Measurements from ENCODE around the gene WAC. TPM values are rescaled to one million over a fixed set of nuclear protein-coding genes. Genes with fewer than 3 reads are reported as not detected.

WAC gene
- total RNA-seq, 2 experiments from 2014 or later = 111 to 121 TPM

GRCh38 chr10:28595613-28596012 lies 62.7 kb downstream of the WAC start:
- Histone ChIP-seq H3K79me2 (ENCODE audit: insufficient read depth, low read depth, low read length) (peaks cover 99% of the 10 kb centered on the region), H2AFZ (ENCODE audit: low read length) (no peak overlapping the region), H3K9me3 (ENCODE audit: low read length) (no peaks in the 10 kb centered on the region), H3K9me2 (ENCODE audit: insufficient read depth, low read length) (no peaks in the 10 kb centered on the region), H4K20me1 (ENCODE audit: insufficient read depth, low read length) (peaks cover 25% of the 10 kb centered on the region), H3K4me2 (ENCODE audit: low read length) (no peak overlapping the region), H3K36me3 (ENCODE audit: insufficient read depth, low read length) (peaks cover 100% of the 10 kb centered on the region), H3K4me3 (ENCODE audit: low read depth, low read length, poor library complexity, severe bottlenecking) (no peak overlapping the region), H3K4me1 (ENCODE audit: insufficient read depth, low read length, poor library complexity, severe bottlenecking) (no peaks in the 10 kb centered on the region), H3K27ac (ENCODE audit: low read depth, low read length, poor library complexity, severe bottlenecking) (no peak overlapping the region)
- BruUV-seq (replicated peaks) = no TSS peak
- DNase-seq (ENCODE audit: low spot score) = no peak
- POLR2A ChIA-PET = no interaction called here
- CTCF ChIA-PET (ENCODE audit: unreplicated experiment) = no interaction called here
- intact Hi-C loops (cut with micrococcal nuclease; ENCODE audit: unreplicated experiment) = no loop called here
- no peak for TF ChIP-seq EZH2phosphoT487 (IDR thresholded peaks at IDR 0.05; ENCODE audit: borderline replicate concordance, low read depth, low read length)
- no peak for TF ChIP-seq CTCF (conservative IDR thresholded peaks at IDR 0.05; ENCODE audit: low read length)

- CTCF ChIA-PET (ENCODE audit: unreplicated experiment) = no interaction called here
- intact Hi-C loops (cut with micrococcal nuclease; ENCODE audit: unreplicated experiment) = no loop called here
- Histone ChIP-seq H3K4me3 (ENCODE audit: low read depth, low read length, poor library complexity, severe bottlenecking) (no peak overlapping the region), H3K4me2 (ENCODE audit: low read length) (no peak overlapping the region), H3K36me3 (ENCODE audit: insufficient read depth, low read length) (peaks cover 96% of the 10 kb centered on the region), H2AFZ (ENCODE audit: low read length) (no peak overlapping the region), H3K27ac (ENCODE audit: low read depth, low read length, poor library complexity, severe bottlenecking) (no peak overlapping the region), H3K4me1 (ENCODE audit: insufficient read depth, low read length, poor library complexity, severe bottlenecking) (no peaks in the 10 kb centered on the region), H3K79me2 (ENCODE audit: insufficient read depth, low read depth, low read length) (peaks cover 88% of the 10 kb centered on the region; the same call in 1 of the 2 replicates), H3K9me3 (ENCODE audit: low read length) (no peaks in the 10 kb centered on the region), H3K9me2 (ENCODE audit: insufficient read depth, low read length) (no peaks in the 10 kb centered on the region), H4K20me1 (ENCODE audit: insufficient read depth, low read length) (peaks cover 32% of the 10 kb centered on the region)
- TF ChIP-seq CTCF (conservative IDR thresholded peaks at IDR 0.05; ENCODE audit: low read length) (no peak), EZH2phosphoT487 (IDR thresholded peaks at IDR 0.05; ENCODE audit: borderline replicate concordance, low read depth, low read length) (no peak)
- POLR2A ChIA-PET = no interaction called here
- BruUV-seq (replicated peaks) = no TSS peak
- DNase-seq (ENCODE audit: low spot score) = no peak
These were observed 67.1 kb downstream of the WAC start for GRCh38 chr10:28600056-28600455.

- Histone ChIP-seq H3K4me1 (ENCODE audit: insufficient read depth, low read length, poor library complexity, severe bottlenecking) (peaks cover 2% of the 10 kb centered on the region), H2AFZ (ENCODE audit: low read length) (no peak overlapping the region), H3K9me3 (ENCODE audit: low read length) (no peaks in the 10 kb centered on the region), H3K79me2 (ENCODE audit: insufficient read depth, low read depth, low read length) (peaks cover 88% of the 10 kb centered on the region; the same call in 1 of the 2 replicates), H3K4me3 (ENCODE audit: low read depth, low read length, poor library complexity, severe bottlenecking) (no peak overlapping the region), H4K20me1 (ENCODE audit: insufficient read depth, low read length) (peaks cover 30% of the 10 kb centered on the region), H3K4me2 (ENCODE audit: low read length) (no peak overlapping the region), H3K27ac (ENCODE audit: low read depth, low read length, poor library complexity, severe bottlenecking) (no peak overlapping the region), H3K9me2 (ENCODE audit: insufficient read depth, low read length) (no peaks in the 10 kb centered on the region), H3K36me3 (ENCODE audit: insufficient read depth, low read length) (peaks cover 95% of the 10 kb centered on the region)
- no peak for TF ChIP-seq EZH2phosphoT487 (IDR thresholded peaks at IDR 0.05; ENCODE audit: borderline replicate concordance, low read depth, low read length)
- TF ChIP-seq CTCF (conservative IDR thresholded peaks at IDR 0.05; ENCODE audit: low read length) = no peak
- TSS peak; percentile 5 for BruUV-seq (replicated peaks)
- intact Hi-C loops (cut with micrococcal nuclease; ENCODE audit: unreplicated experiment) = no loop called here
- POLR2A ChIA-PET = interaction anchor here (0.6 kb wide), 1 partner anchor 566 kb away, joined by 5 read pairs; no protein-coding TSS in a partner anchor
- no peak for DNase-seq (ENCODE audit: low spot score)
- CTCF ChIA-PET (ENCODE audit: unreplicated experiment) = no interaction called here
These were observed 68.1 kb downstream of the WAC start for GRCh38 chr10:28601012-28601411.
